AG04449 (cell line): ENCODE data around the gene SLC25A36.
A peak's percentile ranks its signal among the peaks of the same experiment; 100 is the strongest.

Experiments used
- CTCF ChIA-PET: fragments of 350-600 bp; formaldehyde crosslinking; extraction: SDS; loops from one replicate; lab custom pipeline; 2021; ENCODE audit warnings: antibody characterized with exemption; lab: Yijun Ruan, JAX
- POLR2A ChIA-PET: fragments of 400-600, 350-600 bp; formaldehyde crosslinking; extraction: SDS; loops from one replicate; lab custom pipeline; 2020; ENCODE audit warnings: antibody characterized with exemption, inconsistent platforms; lab: Yijun Ruan, JAX
- DNase-seq: peaks from one replicate; pipeline ENCODE4 v3.0.0-alpha.2; 2010; ENCODE audit warnings: low read depth, low spot score
- H3K4me3 ChIP-seq: 2 replicates; pipeline ENCODE4 v1.5.1; 2011; ENCODE audit warnings: low read depth, mild to moderate bottlenecking, control low read depth, low read length
- TF ChIP-seq, protein P1 (sequence below): IDR thresholded peaks from one replicate; pipeline ENCODE4 v1.5.1; 2011; ENCODE audit warnings: mild to moderate bottlenecking, moderate library complexity, low read length, control low read depth, inconsistent platforms; ENCODE audit not compliant: insufficient read depth; ENCODE audit errors: missing control alignments

The SLC25A36 gene

DNA sequence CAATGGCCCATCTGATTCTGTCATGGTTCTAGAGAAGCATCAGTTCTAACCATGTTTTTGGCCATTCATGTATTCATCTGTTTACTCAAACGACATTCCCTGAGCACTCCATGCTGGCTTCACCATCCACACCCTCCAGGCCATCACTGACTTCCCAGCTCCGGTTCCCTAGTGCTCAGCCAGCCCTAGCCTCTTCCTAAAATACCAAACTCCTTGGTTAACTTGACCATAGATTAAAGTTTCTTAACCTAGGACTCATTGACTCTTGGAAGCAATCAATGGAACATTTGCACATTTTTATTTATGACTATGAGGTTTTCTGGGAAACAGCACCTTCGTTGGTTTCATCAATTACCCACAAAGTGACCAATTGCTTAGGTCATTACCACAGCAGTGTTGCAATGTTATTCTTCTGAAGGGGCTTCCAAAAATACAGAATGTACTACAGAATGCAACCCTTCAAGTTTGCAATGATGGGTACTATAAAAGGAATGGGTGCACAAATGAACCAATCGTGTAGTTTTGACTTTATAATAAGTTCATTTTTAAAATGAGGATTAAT lies 27.2 kb upstream of the SLC25A36 start:
- POLR2A ChIA-PET, result no interaction called here
- CTCF ChIA-PET, result interaction anchor here (0.7 kb wide), 1 partner anchor 16 kb away, joined by 3 read pairs; no protein-coding TSS in a partner anchor
- H3K4me3 ChIP-seq, result no peak overlapping the region
- TF ChIP-seq, protein P1, sequence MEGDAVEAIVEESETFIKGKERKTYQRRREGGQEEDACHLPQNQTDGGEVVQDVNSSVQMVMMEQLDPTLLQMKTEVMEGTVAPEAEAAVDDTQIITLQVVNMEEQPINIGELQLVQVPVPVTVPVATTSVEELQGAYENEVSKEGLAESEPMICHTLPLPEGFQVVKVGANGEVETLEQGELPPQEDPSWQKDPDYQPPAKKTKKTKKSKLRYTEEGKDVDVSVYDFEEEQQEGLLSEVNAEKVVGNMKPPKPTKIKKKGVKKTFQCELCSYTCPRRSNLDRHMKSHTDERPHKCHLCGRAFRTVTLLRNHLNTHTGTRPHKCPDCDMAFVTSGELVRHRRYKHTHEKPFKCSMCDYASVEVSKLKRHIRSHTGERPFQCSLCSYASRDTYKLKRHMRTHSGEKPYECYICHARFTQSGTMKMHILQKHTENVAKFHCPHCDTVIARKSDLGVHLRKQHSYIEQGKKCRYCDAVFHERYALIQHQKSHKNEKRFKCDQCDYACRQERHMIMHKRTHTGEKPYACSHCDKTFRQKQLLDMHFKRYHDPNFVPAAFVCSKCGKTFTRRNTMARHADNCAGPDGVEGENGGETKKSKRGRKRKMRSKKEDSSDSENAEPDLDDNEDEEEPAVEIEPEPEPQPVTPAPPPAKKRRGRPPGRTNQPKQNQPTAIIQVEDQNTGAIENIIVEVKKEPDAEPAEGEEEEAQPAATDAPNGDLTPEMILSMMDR, result no peak
- no peak for DNase-seq

DNA sequence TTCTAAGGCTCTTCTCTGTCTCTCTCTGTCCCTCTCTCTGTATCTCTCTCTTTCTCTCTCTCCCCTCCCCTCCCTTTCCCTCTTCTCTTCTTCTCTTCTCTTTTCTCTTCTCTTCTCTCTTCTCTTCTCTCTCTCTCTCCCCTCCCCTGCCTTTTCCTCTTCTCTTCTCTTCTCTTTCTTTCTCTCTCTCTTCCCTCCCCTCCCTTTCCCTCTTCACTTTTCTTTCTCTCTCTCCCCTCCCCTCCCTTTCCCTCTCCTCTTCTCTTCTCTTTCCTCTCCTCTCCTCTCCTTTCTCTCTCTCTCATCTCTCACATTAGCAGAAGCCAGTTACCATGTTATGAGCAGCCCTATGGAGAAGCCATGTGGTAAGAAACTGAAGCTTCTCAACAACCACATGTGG lies 25.0 kb upstream of the SLC25A36 start:
- no peak for DNase-seq
- TF ChIP-seq, protein P1, result no peak
- CTCF ChIA-PET, result interaction anchor here (1.0 to 1.1 kb wide), 2 partner anchors 21 to 27 kb away, joined by 3 read pairs; no protein-coding TSS in a partner anchor
- no peak overlapping the region for H3K4me3 ChIP-seq
- POLR2A ChIA-PET, result no interaction called here

DNA sequence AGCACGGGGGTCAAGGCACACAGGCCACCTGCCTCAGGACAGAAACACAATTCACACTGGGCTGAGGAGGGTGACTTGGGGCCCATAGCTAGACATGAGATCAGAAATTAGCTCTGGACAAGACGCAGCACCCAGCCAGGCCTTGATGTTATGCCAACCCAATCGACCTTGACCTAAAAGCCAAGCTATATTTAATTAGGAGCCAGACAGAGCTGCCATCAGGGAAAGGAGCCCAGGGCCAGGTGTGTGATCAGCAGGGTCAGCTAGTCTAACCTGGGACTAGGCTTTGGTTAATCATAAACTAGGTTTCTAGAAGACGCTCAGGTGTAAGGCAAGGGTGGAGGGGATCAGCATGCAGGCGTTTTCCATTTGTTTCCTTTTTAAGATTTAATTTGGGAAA lies 23.9 kb upstream of the SLC25A36 start:
- no peak for DNase-seq
- TF ChIP-seq, protein P1, result no peak
- ChIA-PET CTCF (interaction anchor here (1.1 kb wide), 1 partner anchor 26 kb away, joined by 3 read pairs; no protein-coding TSS in a partner anchor), POLR2A (no interaction called here)
- H3K4me3 ChIP-seq, result no peak overlapping the region

DNA sequence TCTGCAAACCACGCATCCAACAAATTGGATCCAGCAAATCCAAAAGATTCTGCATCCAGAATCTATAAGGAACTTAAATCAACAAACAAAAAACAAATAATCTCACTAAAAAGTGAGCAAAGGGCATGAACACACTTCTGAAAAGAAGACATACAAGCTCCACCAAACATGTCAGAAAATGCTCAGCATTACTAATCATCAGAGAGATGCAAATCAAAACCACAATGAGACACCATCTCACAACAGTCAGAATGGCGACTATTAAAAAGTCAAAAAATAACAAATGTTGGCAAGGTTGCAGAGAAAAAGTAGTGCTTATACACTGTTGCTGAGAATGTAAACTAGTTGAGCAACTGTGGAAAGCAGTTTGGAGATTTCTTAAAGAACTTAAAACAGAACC lies 21.6 kb upstream of the SLC25A36 start:
- TF ChIP-seq, protein P1, result no peak
- CTCF ChIA-PET, result no interaction called here
- POLR2A ChIA-PET, result no interaction called here
- no peak overlapping the region for H3K4me3 ChIP-seq
- DNase-seq, result no peak

DNA sequence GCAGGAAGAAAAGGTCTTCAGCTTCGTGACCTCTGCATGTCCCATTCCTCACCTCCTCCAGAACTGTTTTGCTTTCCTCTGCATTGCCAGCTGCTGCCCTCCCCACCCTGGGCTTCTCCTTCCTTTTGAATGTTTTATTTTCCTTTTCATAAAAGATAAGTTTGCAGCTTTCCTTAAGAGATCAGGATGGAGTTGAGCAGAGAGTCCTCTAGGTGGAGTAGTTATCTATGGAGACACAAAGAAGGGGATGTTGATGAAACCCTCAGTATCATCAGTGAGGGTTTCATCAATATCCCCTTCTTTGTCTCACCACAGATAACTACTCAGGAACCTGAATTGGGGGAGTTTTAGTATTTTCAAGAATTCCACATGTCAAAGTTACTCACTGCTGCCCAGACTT lies 19.0 kb upstream of the SLC25A36 start:
- TF ChIP-seq, protein P1, result peak; percentile 34
- ChIA-PET POLR2A (no interaction called here), CTCF (interaction anchor here (0.7 to 1.8 kb wide), 20 partner anchors 9 to 273 kb away, joined by 3 to 14 read pairs (median 3); no protein-coding TSS in a partner anchor)
- no peak for DNase-seq
- no peak overlapping the region for H3K4me3 ChIP-seq

DNA sequence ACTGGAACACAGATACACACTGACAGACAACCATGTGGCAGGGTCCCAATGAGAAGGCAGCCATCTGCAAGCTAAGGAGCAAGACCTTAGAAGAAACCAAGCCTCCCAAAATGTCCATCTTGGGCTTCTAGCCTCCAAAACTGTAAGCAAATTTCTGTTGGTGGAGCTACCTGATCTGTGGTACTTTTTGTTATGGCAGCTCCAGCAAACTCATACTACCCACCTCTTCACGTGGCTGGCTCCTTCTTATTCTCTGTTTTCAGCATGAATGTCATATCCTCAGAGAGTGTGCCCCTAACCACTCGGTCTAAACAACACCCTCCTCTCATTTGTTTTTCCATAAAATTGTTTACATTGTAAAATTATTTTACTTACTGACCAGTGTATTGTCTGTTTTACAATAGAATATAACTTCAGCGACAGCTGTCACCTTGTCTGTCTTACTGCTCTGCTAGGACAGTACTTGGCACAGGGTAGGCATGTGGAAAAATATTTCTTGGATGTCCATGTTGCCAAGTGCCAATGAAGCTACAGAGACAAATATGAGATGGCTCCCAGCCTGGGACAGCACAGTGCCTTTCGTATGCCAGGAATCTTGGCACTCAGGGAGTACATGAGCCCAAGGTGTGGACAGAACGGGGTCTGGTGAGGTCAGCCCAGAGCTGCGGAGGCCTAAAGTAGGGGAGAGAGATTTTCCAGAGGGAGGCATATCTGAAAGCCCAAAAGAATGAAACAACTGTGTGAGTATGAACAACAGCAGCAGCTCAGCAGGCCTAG lies 17.4 kb upstream of the SLC25A36 start:
- no peak overlapping the region for H3K4me3 ChIP-seq
- POLR2A ChIA-PET, result no interaction called here
- TF ChIP-seq, protein P1, result no peak

More for the DNA sequence above, 17.4 kb upstream of the SLC25A36 start:
- CTCF ChIA-PET, result interaction anchor here (0.9 to 1.2 kb wide), 4 partner anchors 26 to 267 kb away, joined by 3 read pairs; no protein-coding TSS in a partner anchor
- DNase-seq, result no peak
